GM19351 (cell line): ENCODE results near the gene LGR5.
"Not testable (repeated sequence)": the region's sequence is repeated elsewhere in the genome, so short reads cannot be mapped to it uniquely, and the experiment has no call there.

Experiments used
- ATAC-seq: cut with Tn5 transposase; IDR thresholded peaks from one replicate; pipeline ENCODE4 v1.9.1; 2021; ENCODE audit warnings: mild to moderate bottlenecking, moderate library complexity; ENCODE audit not compliant: unreplicated experiment

LGR5 gene

GRCh38 chr12:71546322-71546861, 106.8 kb downstream of the LGR5 start:
- ATAC-seq = peak; percentile 65

DNA sequence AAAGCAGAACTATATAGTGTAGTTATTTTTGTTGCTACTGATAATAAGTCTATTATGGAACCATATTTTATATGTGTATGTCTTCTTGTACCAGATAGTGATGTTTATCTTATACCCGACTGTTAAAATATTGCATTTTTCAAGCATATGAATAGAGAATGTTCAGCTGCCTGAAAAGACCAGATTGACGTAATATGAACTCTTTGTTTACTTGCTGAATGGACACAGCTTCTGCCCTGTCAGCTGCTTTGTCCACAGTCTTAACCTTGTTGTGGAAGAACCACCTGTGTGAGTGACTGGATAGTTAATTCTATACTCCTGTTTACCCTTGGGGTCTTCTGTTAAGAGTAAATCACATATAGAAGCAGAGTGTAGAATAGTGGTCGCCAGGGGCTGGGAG, 109.3 kb downstream of the LGR5 start:
- no peak for ATAC-seq

DNA sequence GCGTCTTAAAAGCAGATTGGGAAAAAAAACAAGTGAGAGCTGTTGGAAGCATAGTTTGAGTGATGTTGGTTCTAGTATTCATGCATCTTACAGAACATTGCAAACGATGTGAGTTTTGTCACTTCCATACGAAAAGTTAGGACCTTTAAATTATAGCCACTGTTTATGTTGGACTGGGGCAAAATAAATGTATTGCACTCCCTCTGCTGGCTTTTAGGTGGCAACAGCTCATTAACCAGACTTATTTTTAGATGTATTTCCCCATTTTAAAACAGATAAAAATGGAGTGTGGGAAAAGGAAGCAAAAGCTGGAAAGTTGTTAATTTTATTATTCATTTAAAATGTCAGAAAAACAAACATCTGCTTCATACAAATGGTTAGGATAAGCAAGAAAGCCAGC, 111.9 kb downstream of the LGR5 start:
- ATAC-seq = no peak

- no peak for ATAC-seq
Observed at GRCh38 chr12:71552728-71553501, 113.3 kb downstream of the LGR5 start.

- ATAC-seq = no peak
Observed at GRCh38 chr12:71555191-71555590, 115.6 kb downstream of the LGR5 start.

- not testable (repeated sequence) for ATAC-seq
Observed at GRCh38 chr12:71555789-71556188, 116.2 kb downstream of the LGR5 start.

DNA sequence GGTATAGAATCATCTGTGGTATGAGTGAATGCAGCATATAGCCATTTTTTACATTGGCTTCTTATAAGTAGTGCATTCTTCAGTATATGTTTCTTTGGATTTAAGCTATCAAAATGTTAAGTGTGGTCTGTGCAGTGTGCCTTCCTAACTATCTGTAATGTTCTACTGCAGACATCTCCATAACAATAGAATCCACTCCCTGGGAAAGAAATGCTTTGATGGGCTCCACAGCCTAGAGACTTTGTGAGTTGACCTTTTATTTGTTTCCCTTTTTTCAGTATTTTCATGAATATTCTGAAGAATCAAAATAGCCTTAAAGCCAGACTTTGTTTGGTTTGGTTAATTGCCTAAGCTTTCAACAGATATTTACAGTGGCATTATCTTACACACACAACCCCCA, 116.8 kb downstream of the LGR5 start:
- no peak for ATAC-seq

GRCh38 chr12:71556875-71557274, 117.3 kb downstream of the LGR5 start:
- ATAC-seq = no peak

GRCh38 chr12:71558445-71558844, 118.8 kb downstream of the LGR5 start:
- ATAC-seq = no peak

DNA sequence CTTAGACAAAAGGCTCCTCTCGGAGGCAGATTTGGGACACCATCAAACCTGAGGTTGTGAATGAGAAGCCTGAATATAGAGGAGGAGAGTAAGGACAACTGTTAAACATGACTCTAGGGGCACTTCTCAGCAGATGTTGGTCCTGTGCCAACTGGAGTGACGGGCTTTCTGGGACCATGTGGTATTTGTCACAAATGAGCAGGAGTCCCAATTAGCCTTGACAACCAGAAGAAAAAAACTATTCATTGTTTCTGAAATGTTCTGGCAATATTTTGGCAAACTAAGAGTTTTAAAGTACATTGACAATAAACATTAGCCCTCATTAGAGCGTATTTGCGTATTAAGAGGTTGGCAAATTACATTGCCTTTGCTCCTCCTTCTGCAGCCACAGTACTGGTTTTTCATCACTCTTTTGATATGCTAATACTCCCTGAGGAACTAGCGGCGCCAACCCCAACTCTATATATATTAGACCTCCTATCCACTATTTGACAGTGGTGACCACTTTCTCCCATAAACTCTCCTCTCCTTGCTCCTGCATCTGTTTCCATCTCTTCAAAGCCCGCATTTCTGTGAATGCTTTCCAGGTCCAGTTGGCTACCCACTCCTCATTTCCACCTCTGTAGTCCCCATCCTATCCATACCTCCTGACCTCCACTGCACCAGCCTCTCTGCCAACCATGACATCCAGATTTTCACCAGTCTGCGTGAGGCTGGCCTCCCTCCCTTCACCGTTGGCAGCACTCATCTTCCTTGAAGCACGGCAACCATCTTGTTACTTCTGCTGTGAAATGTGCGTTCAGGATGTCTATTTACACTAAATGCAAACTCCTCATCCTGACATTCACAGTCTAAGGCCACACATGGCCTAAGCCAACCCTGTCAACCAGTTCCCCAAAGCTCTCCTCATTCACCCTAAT, 123.3 kb downstream of the LGR5 start:
- ATAC-seq = no peak

DNA sequence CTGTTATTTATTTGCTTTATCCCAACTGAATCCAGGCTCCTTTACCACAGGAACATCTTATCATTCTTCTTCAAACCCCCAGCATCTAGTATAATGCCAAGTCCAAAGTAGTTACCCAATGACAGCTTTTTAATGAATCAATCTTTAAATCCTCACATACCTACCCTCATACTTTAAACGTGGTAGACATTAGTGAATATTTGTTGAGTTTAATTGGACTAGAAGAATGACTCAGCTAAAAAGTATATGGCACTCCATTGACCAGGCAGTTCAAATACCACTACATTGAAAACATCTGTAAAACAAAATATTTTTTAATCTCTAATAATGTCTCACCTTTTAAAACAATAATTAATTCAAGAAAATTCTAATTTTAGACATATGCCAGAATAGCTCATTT, 125.9 kb downstream of the LGR5 start:
- ATAC-seq = no peak

DNA sequence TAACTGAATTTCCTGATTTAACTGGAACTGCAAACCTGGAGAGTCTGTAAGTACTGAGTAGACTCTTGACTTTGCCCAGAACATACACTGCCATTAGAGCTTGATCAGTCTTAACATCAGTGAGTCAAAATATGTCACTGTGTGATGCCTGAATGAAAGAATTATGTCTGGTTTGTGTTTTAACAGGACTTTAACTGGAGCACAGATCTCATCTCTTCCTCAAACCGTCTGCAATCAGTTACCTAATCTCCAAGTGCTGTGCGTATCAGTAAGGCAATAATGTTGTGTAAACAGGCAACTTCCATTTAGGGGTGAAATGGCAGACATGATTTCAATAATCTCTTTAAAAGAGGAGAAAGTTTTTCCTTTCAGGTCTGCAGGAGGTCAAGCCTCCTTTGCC, 127.1 kb downstream of the LGR5 start:
- ATAC-seq = no peak

DNA sequence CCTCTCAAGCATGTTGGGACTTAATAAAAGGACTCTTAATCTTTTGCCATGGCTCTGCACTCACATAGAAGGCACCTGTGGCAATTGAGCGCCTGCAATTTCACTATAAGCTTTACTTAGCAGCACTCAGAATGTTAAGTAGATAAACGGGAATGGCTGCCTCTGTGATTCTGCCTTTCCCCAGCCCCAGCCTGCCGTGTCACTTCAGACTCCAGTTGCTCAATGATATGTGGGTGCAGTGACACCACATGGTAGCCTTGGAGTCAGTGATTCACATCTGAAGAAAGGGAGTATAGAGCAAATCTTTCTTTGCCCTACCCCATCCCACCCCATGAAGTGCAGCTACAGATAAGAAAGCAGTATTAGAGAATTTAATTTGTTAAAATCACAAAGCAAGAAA, 127.9 kb downstream of the LGR5 start:
- ATAC-seq = no peak

DNA sequence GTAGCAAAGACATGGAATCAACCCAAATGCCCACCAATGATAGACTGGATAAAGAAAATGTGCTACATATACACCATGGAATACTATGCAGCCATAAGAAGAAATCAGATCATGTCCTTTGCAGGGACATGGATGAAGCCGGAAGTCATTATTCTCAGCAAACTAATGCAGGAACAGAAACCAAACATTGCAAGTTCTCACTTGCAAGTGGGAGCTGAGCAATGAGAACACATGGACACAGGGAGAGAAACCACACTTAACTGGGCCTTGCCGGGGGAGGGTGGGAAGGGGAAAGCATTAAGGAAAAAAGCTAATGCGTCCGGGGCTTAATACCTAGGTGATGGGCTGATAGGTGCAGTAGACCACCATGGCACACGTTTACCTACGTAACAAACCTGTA, 130.3 kb downstream of the LGR5 start:
- ATAC-seq = not testable (repeated sequence)

DNA sequence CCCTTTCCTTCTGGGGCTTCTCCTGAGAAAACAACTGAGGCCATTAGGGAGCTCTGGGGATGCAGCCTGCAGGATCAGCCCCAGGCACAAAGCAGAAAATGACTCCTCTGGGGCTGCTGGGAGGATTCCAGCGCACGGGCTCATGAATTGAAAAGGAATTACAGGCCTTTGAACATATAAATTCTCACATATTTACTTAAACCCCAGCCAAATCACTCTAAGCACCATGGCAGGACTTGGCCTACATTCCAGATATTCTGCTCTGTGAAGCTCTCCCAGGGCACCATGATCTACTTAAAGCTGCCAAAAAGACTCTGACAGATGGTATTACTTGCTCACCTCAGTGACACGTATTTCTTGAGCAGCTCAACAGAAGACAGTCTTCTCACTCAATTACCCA, 136.9 kb downstream of the LGR5 start:
- no peak for ATAC-seq

GRCh38 chr12:71578694-71579258, 139.2 kb downstream of the LGR5 start:
- ATAC-seq = no peak

- ATAC-seq = no peak
Observed at GRCh38 chr12:71581206-71581605, 141.6 kb downstream of the LGR5 start.

GRCh38 chr12:71582925-71583324, 143.3 kb downstream of the LGR5 start:
- ATAC-seq = no peak

GRCh38 chr12:71584356-71584755, 144.8 kb downstream of the LGR5 start:
- ATAC-seq = no peak

DNA sequence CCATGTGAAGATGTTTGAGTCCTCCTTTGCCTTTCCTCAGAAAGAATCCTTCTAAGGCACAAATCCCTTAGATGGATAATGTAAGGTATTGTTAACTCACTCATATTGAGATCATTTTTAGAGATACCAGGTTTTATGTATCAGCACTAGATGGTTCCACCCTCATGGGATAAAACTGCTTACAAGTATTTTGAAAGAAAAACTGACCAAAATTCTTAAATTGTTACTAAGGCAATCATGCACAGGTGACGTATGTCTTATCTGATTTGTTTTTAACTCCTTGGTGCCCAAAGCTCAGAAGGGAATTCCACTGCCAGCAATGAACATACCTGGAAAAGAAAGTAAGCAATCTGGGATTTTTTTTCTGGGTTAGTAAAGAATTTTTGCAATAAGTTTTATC, 145.6 kb downstream of the LGR5 start:
- ATAC-seq = no peak

- no peak for ATAC-seq
Observed at GRCh38 chr12:71587012-71587411, 147.4 kb downstream of the LGR5 start.
